ENCODE measurements around the gene VEGFA.
"Not testable (repeated sequence)": the region's sequence is repeated elsewhere in the genome, so short reads cannot be mapped to it uniquely, and the experiment has no call there.

Gene VEGFA

GRCh38 chr6:43806043-43806757 lies 36.2 kb downstream of the VEGFA start:
- no peak for DNase-seq

GRCh38 chr6:43806758-43807227 lies 36.8 kb downstream of the VEGFA start:
- no peak for DNase-seq

- no peak for DNase-seq
These were observed 37.4 kb downstream of the VEGFA start for GRCh38 chr6:43807228-43808061.

- no peak for DNase-seq
These were observed 38.4 kb downstream of the VEGFA start for GRCh38 chr6:43808412-43808811.

GRCh38 chr6:43809417-43810305 lies 39.6 kb downstream of the VEGFA start:
- DNase-seq = no peak

- no peak for DNase-seq
These were observed 41.1 kb downstream of the VEGFA start for GRCh38 chr6:43810965-43811732.

- DNase-seq = no peak
These were observed 41.7 kb downstream of the VEGFA start for GRCh38 chr6:43811733-43812099.

- DNase-seq = no peak
These were observed 43.0 kb downstream of the VEGFA start for GRCh38 chr6:43812850-43813578.

GRCh38 chr6:43814111-43814510 lies 44.1 kb downstream of the VEGFA start:
- no peak for DNase-seq

GRCh38 chr6:43814865-43815264 lies 44.9 kb downstream of the VEGFA start:
- no peak for DNase-seq

GRCh38 chr6:43817192-43817591 lies 47.2 kb downstream of the VEGFA start:
- peak in 1 of 2 donors; percentile 20 for DNase-seq

- not testable (repeated sequence) for DNase-seq
These were observed 49.0 kb downstream of the VEGFA start for GRCh38 chr6:43818973-43819372.

- DNase-seq = no peak
These were observed 49.9 kb downstream of the VEGFA start for GRCh38 chr6:43819958-43820357.

- no peak for DNase-seq
These were observed 50.5 kb downstream of the VEGFA start for GRCh38 chr6:43820486-43820885.

GRCh38 chr6:43821101-43821886 lies 51.3 kb downstream of the VEGFA start:
- DNase-seq = no peak

- DNase-seq = no peak
These were observed 53.4 kb downstream of the VEGFA start for GRCh38 chr6:43823390-43823789.

- DNase-seq = no peak
These were observed 54.1 kb downstream of the VEGFA start for GRCh38 chr6:43823879-43824702.

GRCh38 chr6:43824703-43825064 lies 54.7 kb downstream of the VEGFA start:
- DNase-seq = no peak

- DNase-seq = no peak
These were observed 55.4 kb downstream of the VEGFA start for GRCh38 chr6:43825187-43826115.
